SIG-M5 treated with dmso at 0.1 percent for 504 hours (cell line): Measurements from ENCODE around the gene CYP2B6.
"Not testable (repeated sequence)": the region's sequence is repeated elsewhere in the genome, so short reads cannot be mapped to it uniquely, and the experiment has no call there.

Experiments used
- DNase-seq: peaks from one replicate; lab custom pipeline; 2025; ENCODE audit not compliant: unreplicated experiment; lab: John Stamatoyannopoulos, UW

CYP2B6 gene

GRCh38 chr19:41030651-41031050 lies 39.6 kb downstream of the CYP2B6 start:
- DNase-seq = no peak

GRCh38 chr19:41031916-41032315 lies 40.8 kb downstream of the CYP2B6 start:
- DNase-seq = peak; percentile 15

GRCh38 chr19:41033324-41033723 lies 42.2 kb downstream of the CYP2B6 start:
- not testable (repeated sequence) for DNase-seq

- no peak for DNase-seq
These were observed 48.7 kb downstream of the CYP2B6 start for GRCh38 chr19:41039806-41040205.

GRCh38 chr19:41045095-41045494 lies 54.0 kb downstream of the CYP2B6 start:
- not testable (repeated sequence) for DNase-seq

GRCh38 chr19:41050426-41050825 lies 59.3 kb downstream of the CYP2B6 start:
- DNase-seq = no peak

- DNase-seq = not testable (repeated sequence)
These were observed 61.1 kb downstream of the CYP2B6 start for GRCh38 chr19:41052162-41052561.

GRCh38 chr19:41053331-41053730 lies 62.2 kb downstream of the CYP2B6 start:
- not testable (repeated sequence) for DNase-seq

GRCh38 chr19:41064974-41065569 lies 74.0 kb downstream of the CYP2B6 start:
- DNase-seq = peak; percentile 3
